HEK293 (cell line): ENCODE results near the gene ZC3H18.

Source experiments
- ZNF24 ChIP-seq: fragments of 450-650 bp; formaldehyde crosslinking; IDR thresholded peaks from 2 replicates; pipeline ENCODE4 v1.5.1; 2016; ENCODE audit warnings: missing biosample characterization, missing genetic modification characterization
- ZNF274 ChIP-seq, 2 experiments: fragments of 200-500 bp in 1 of 2; fragments of 450-650 bp in 1 of 2; sonication (Bioruptor generic) in 1 of 2; formaldehyde crosslinking in 1 of 2; IDR thresholded peaks; 2 replicates each; pipeline versions ENCODE4 v1.5.1 to v1.6.1; 2014 to 2016; ENCODE audit warnings: borderline replicate concordance in 1 of 2, inconsistent platforms in 1 of 2, low read length in 1 of 2, missing biosample characterization in 1 of 2, missing genetic modification characterization in 1 of 2
- ZNF324 ChIP-seq: fragments of 450-650 bp; formaldehyde crosslinking; IDR thresholded peaks from 2 replicates; pipeline ENCODE4 v1.5.1; 2016; ENCODE audit warnings: missing biosample characterization, missing genetic modification characterization
- ZNF555 ChIP-seq: fragments of 450-650 bp; formaldehyde crosslinking; conservative IDR thresholded peaks from 2 replicates; pipeline ENCODE4 v1.5.1; 2017; ENCODE audit warnings: missing biosample characterization, mild to moderate bottlenecking, missing genetic modification characterization, inconsistent platforms
- ZNF629 ChIP-seq: fragments of 450-650 bp; formaldehyde crosslinking; IDR thresholded peaks from 2 replicates; pipeline ENCODE4 v1.5.1; 2017; ENCODE audit warnings: missing biosample characterization, missing genetic modification characterization
- ZNF660 ChIP-seq: fragments of 450-650 bp; IDR thresholded peaks from 2 replicates; pipeline ENCODE4 v1.5.1; 2018; ENCODE audit warnings: missing biosample characterization, mild to moderate bottlenecking, missing genetic modification characterization
- ZNF747 ChIP-seq: fragments of 450-650 bp; formaldehyde crosslinking; IDR thresholded peaks from 2 replicates; pipeline ENCODE4 v1.5.1; 2016; ENCODE audit warnings: missing biosample characterization, missing genetic modification characterization
- ZNF76 ChIP-seq: fragments of 450-650 bp; formaldehyde crosslinking; IDR thresholded peaks from 2 replicates; pipeline ENCODE4; 2016; ENCODE audit warnings: low read depth, missing biosample characterization, missing genetic modification characterization, borderline replicate concordance
- TF ChIP-seq, protein P1 (sequence below): fragments of 450-650 bp; formaldehyde crosslinking; IDR thresholded peaks from 2 replicates; pipeline ENCODE4 v1.5.1; 2017; ENCODE audit warnings: missing biosample characterization, missing genetic modification characterization
- TF ChIP-seq, protein P2 (sequence below): fragments of 450-650 bp; formaldehyde crosslinking; IDR thresholded peaks from 2 replicates; pipeline ENCODE4 v1.5.1; 2016; ENCODE audit warnings: missing biosample characterization, missing genetic modification characterization
- TF ChIP-seq, protein P3 (sequence below): fragments of 450-650 bp; formaldehyde crosslinking; IDR thresholded peaks from 2 replicates; pipeline ENCODE4 v1.5.1; 2016; ENCODE audit warnings: missing biosample characterization, missing genetic modification characterization
- TF ChIP-seq, protein P4 (sequence below): fragments of 450-650 bp; formaldehyde crosslinking; IDR thresholded peaks from 2 replicates; pipeline ENCODE4 v1.5.1; 2016; ENCODE audit warnings: missing biosample characterization, missing genetic modification characterization

DNA sequence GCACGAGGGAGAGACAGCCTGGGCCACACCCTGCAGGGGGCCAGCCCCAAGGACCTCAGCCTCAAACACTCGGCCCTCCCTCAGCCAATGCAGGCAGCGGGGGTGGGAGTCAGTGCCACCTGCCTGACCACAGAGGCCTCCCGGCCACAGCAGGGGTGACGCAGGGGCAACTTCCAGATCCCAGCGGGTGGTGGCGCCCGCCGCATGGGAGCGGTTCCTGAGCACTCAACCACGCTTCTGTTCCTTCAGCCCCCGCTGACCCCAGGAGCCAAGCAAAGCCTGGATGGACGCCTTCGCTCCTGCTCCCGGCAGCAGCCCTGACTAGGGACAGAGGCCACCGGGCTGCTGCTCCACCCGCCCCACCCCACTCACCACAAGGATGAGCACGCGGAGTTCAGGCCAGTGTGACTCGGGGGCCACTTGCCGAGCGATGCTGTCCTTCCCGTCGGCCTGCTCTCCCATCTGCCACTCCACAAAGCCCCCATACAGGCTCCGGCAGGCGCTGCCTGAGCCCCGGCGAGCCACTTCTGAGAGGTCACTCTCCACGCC lies 85.6 kb downstream of the ZC3H18 start:
- TF ChIP-seq, protein P1, sequence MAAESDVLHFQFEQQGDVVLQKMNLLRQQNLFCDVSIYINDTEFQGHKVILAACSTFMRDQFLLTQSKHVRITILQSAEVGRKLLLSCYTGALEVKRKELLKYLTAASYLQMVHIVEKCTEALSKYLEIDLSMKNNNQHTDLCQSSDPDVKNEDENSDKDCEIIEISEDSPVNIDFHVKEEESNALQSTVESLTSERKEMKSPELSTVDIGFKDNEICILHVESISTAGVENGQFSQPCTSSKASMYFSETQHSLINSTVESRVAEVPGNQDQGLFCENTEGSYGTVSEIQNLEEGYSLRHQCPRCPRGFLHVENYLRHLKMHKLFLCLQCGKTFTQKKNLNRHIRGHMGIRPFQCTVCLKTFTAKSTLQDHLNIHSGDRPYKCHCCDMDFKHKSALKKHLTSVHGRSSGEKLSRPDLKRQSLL (tag by site-specific recombination) = no peak
- TF ChIP-seq, protein P2, sequence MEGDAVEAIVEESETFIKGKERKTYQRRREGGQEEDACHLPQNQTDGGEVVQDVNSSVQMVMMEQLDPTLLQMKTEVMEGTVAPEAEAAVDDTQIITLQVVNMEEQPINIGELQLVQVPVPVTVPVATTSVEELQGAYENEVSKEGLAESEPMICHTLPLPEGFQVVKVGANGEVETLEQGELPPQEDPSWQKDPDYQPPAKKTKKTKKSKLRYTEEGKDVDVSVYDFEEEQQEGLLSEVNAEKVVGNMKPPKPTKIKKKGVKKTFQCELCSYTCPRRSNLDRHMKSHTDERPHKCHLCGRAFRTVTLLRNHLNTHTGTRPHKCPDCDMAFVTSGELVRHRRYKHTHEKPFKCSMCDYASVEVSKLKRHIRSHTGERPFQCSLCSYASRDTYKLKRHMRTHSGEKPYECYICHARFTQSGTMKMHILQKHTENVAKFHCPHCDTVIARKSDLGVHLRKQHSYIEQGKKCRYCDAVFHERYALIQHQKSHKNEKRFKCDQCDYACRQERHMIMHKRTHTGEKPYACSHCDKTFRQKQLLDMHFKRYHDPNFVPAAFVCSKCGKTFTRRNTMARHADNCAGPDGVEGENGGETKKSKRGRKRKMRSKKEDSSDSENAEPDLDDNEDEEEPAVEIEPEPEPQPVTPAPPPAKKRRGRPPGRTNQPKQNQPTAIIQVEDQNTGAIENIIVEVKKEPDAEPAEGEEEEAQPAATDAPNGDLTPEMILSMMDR = no peak
- TF ChIP-seq ZNF747 (no peak), ZNF555 (tag by site-specific recombination) (no peak), ZNF76 (tag by site-specific recombination) (no peak), ZNF629 (tag by site-specific recombination) (no peak), ZNF660 (no peak), ZNF274 (IDR thresholded peaks at IDR 0.05; ENCODE audit: low read length) (no peak), ZNF274 (tag by site-specific recombination; IDR thresholded peaks at IDR 0.05; ENCODE audit: borderline replicate concordance) (no peak), ZNF324 (tag by site-specific recombination) (no peak), ZNF24 (tag by site-specific recombination) (no peak)
- TF ChIP-seq, protein P3, sequence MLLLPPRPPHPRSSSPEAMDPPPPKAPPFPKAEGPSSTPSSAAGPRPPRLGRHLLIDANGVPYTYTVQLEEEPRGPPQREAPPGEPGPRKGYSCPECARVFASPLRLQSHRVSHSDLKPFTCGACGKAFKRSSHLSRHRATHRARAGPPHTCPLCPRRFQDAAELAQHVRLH (tag by site-specific recombination) = no peak
- TF ChIP-seq, protein P4, sequence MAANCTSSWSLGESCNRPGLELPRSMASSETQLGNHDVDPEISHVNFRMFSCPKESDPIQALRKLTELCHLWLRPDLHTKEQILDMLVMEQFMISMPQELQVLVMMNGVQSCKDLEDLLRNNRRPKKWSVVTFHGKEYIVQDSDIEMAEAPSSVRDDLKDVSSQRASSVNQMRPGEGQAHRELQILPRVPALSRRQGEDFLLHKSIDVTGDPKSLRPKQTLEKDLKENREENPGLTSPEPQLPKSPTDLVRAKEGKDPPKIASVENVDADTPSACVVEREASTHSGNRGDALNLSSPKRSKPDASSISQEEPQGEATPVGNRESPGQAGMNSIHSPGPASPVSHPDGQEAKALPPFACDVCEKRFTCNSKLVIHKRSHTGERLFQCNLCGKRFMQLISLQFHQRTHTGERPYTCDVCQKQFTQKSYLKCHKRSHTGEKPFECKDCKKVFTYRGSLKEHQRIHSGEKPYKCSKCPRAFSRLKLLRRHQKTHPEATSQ (tag by site-specific recombination) = no peak
